Measurements from ENCODE around the gene CEP131.
"Not testable (repeated sequence)": the region's sequence is repeated elsewhere in the genome, so short reads cannot be mapped to it uniquely, and the experiment has no call there.

The CEP131 gene

DNA sequence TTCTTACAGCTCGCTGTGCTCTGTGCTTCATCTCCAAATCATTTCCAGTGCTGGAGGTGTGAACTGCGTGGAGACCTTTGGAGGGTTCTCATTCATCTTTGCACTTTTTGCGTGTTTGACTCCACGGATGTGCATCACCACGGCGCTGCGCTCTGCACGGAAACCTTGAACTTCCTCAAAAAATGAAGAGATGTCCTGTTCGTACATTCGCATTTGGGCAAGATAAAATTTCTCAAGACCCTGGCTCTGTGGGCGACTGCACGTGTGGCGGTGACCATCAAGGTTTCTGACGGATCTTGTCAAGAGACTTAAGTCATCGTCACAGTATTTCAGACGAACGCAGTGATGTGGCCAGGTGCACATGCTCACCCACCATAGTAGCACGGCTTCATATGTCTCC lies 67.8 kb downstream of the CEP131 start:
- peak in 1 of 2 experiments; percentile 48 for DNase-seq (ENCODE audit: low read depth in 1 of 2, low spot score in 1 of 2)
- H3K4me3 ChIP-seq (replicated peaks; ENCODE audit: insufficient read depth, low read length), result no peak overlapping the region
- TF ChIP-seq CTCF (IDR thresholded peaks at IDR 0.05; ENCODE audit: insufficient read depth, low read length), result no peak
- TF ChIP-seq REST (IDR thresholded peaks at IDR 0.05; ENCODE audit: insufficient replicate concordance, low read depth), result no peak
- no peak for TF ChIP-seq POLR2AphosphoS5 (IDR thresholded peaks at IDR 0.05; ENCODE audit: low read depth)
- TF ChIP-seq GABPA (IDR thresholded peaks at IDR 0.05; ENCODE audit: low read depth), result no peak
- no peak for TF ChIP-seq SPI1 (IDR thresholded peaks at IDR 0.05; ENCODE audit: borderline replicate concordance, low read depth)
- no peaks in the 10 kb centered on the region for H3K27me3 ChIP-seq (ENCODE audit: insufficient read depth, poor library complexity, severe bottlenecking)
- no peak overlapping the region for H3K27ac ChIP-seq (replicated peaks)

DNA sequence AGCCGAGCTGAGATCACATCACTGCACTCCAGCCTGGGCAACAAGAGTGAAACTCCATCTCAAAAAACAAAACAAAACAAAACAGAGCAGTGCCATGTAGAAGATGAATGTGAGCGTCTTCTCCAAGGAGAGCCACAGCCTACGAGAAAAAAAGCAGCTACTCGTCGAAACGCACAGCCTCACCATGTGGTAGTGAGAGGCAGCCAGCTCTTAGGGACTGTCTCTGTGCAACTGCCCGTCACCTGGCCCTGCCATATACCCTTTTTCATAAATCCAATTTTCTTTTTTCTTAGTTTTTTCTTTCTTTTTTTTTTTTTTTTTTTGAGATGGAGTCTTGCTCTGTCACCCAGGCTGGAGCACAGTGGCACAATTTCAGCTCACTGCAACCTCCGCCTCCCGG lies 68.7 kb downstream of the CEP131 start:
- H3K27ac ChIP-seq (replicated peaks), result peak overlapping the region; percentile 31; the same call in 1 of the 2 replicates
- DNase-seq (ENCODE audit: low read depth in 1 of 2, low spot score in 1 of 2); H3K4me3 ChIP-seq (replicated peaks; ENCODE audit: insufficient read depth, low read length); H3K27me3 ChIP-seq (ENCODE audit: insufficient read depth, poor library complexity, severe bottlenecking): not testable (repeated sequence)

GRCh38 chr17:81153340-81153803 lies 69.4 kb downstream of the CEP131 start:
- H3K4me3 ChIP-seq (replicated peaks; ENCODE audit: insufficient read depth, low read length), result no peak overlapping the region
- H3K27me3 ChIP-seq (ENCODE audit: insufficient read depth, poor library complexity, severe bottlenecking), result no peaks in the 10 kb centered on the region
- DNase-seq (ENCODE audit: low read depth in 1 of 2, low spot score in 1 of 2), result peak; percentile 62 to 68
- H3K27ac ChIP-seq (replicated peaks), result peak overlapping the region; percentile 31
- TF ChIP-seq GABPA (IDR thresholded peaks at IDR 0.05; ENCODE audit: low read depth) (no peak), REST (IDR thresholded peaks at IDR 0.05; ENCODE audit: insufficient replicate concordance, low read depth) (no peak), CTCF (IDR thresholded peaks at IDR 0.05; ENCODE audit: insufficient read depth, low read length) (no peak), SPI1 (IDR thresholded peaks at IDR 0.05; ENCODE audit: borderline replicate concordance, low read depth) (no peak), POLR2AphosphoS5 (IDR thresholded peaks at IDR 0.05; ENCODE audit: low read depth) (no peak)

DNA sequence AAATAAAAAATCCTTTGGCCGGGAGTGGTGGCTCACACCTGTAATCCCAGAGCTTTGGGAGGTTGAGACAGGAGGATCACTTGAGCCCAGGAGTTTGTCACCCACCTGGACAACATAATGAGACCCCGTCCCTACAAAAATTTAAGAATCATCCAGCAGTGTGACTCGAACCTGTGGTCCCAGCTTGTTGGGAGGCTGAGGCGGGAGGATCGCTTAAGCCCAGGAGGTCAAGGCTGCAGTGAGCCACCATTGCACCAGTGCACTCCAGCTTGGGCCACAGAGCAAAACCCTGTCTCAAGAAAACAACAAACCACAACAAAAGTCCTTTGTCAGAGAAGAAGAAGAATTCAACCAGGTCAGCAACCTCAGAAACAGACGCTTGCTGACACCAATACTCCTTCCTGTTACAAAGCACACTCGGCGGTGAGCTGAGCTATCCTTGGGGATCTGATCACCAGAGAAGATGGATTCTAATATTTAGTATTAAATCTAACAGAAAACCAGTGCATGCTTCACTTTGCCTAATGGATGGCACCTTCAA lies 70.4 kb downstream of the CEP131 start:
- no peak for DNase-seq (ENCODE audit: low read depth in 1 of 2, low spot score in 1 of 2)
- H3K27me3 ChIP-seq (ENCODE audit: insufficient read depth, poor library complexity, severe bottlenecking), result no peaks in the 10 kb centered on the region
- H3K27ac ChIP-seq (replicated peaks), result peak overlapping the region; percentile 31; the same call in 1 of the 2 replicates
- no peak for TF ChIP-seq REST (IDR thresholded peaks at IDR 0.05; ENCODE audit: insufficient replicate concordance, low read depth)
- no peak for TF ChIP-seq CTCF (IDR thresholded peaks at IDR 0.05; ENCODE audit: insufficient read depth, low read length)
- TF ChIP-seq GABPA (IDR thresholded peaks at IDR 0.05; ENCODE audit: low read depth), result no peak
- TF ChIP-seq SPI1 (IDR thresholded peaks at IDR 0.05; ENCODE audit: borderline replicate concordance, low read depth), result no peak
- no peak for TF ChIP-seq POLR2AphosphoS5 (IDR thresholded peaks at IDR 0.05; ENCODE audit: low read depth)
- no peak overlapping the region for H3K4me3 ChIP-seq (replicated peaks; ENCODE audit: insufficient read depth, low read length)

All from HL-60 (cell line).